ENCODE measurements around the gene PARP11.
"Not testable (repeated sequence)": the region's sequence is repeated elsewhere in the genome, so short reads cannot be mapped to it uniquely, and the experiment has no call there.

PARP11 gene

DNA sequence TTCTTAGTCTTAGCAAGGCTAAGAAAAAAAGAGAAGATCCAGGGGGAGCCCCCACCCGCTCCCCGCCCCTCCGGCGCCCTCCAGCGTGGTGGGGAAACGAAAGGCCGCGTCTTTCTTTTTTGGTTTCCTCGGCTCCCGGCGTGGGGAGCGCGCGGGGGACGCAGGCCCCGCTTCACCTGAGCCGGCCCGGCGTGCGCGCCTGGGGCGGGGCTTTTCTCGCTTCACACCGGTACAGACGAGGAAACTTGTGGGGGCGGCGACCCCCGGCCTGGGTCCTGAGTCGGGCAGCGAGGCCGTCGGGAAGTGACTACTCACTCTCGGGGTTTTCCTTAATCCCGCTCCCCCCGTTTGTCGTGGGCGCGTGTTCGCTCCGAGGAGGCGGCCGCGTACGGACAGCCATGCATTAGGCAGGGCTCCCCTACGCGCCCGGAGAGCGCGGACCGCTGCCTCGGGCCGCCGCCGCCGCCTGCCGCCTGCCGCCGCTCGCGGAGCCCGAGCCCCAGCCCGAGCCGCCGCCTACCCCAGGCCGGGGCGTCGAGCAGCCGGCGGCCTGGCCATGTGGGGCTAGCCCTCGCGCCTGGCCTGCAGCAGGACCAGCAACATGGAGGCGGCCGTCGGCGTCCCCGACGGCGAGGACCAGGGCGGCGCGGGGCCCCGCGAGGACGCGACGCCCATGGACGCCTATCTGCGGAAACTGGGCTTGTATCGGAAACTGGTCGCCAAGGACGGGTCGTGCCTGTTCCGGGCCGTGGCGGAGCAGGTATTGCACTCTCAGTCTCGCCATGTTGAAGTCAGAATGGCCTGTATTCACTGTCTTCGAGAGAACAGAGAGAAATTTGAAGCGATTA lies 34.3 kb downstream of the PARP11 start:
- H3K27ac ChIP-seq; POLR2A ChIA-PET (ENCODE audit: low non-redundant PET); CTCF ChIA-PET; DNase-seq (ENCODE audit: low spot score): not testable (repeated sequence)

DNA sequence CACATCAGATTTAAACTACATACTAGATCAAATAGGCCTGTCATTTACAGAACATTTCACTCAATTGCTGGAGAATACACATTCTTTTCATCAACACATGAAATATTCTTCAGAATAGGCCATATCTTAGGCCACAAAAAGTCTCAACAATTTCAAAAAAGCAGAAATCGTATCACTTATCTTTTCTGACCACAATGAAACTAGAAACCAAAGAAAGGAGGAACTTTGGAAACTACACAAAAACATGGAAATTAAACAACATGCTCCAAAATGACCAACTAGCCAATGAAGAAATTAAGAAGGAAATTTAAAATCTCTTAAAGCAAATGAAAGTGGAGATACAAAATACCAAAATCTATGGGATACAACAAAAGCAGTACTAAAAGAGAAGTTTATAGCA lies 35.1 kb downstream of the PARP11 start:
- no peak for TF ChIP-seq CTCF (conservative IDR thresholded peaks at IDR 0.05; ENCODE audit: low read depth)
- CTCF ChIA-PET, result interaction anchor here (0.7 kb wide), 1 partner anchor 9 kb away, joined by 7 read pairs; no protein-coding TSS in a partner anchor
- no peak for DNase-seq (ENCODE audit: low spot score)
- POLR2A ChIA-PET (ENCODE audit: low non-redundant PET), result no interaction called here
- no peak overlapping the region for H3K27ac ChIP-seq

DNA sequence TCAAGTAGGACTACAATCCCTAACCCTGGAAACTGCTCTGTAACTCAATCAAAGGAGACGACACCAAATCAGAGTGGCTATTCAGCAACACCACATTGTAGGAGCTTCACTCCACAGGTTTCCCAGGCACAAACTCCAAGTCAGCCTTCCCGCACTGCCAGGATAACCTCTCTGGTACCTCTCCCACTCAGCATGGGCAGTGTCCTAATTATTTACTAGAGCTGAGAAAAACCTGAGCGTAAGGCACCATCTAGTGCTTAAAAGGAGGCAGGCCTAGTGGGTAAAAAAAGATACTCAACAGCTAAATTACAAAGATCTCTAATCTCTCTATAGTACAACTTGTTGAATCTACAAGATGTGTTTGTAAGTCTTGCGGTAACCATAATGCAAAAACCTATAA lies 36.1 kb downstream of the PARP11 start:
- no peak for TF ChIP-seq CTCF (conservative IDR thresholded peaks at IDR 0.05; ENCODE audit: low read depth)
- ChIA-PET CTCF (interaction anchor here (0.7 kb wide), 1 partner anchor 12 kb away, joined by 3 read pairs; no protein-coding TSS in a partner anchor), POLR2A (ENCODE audit: low non-redundant PET) (no interaction called here)
- DNase-seq (ENCODE audit: low spot score), result no peak
- H3K27ac ChIP-seq, result no peak overlapping the region

DNA sequence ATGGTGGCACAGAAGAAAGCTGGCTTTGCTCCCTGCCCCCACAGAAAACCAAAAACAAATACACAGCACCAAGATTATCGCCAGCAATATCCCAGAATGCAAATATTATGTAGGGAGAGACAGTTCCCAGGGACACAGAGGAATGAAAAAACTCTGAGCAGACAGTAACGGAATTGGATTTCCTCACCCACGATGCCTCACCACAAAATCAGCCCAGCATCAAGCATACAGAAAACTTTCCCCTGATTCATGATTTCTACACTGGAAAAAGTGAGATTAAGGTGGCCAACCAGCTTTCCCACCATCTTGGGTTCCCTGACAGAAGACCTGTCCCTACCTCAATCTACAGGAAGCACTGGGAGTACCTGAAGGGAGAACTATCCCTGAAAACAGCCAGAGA lies 36.6 kb downstream of the PARP11 start:
- CTCF ChIA-PET, result interaction anchor here (0.7 kb wide), 1 partner anchor 12 kb away, joined by 3 read pairs; no protein-coding TSS in a partner anchor
- POLR2A ChIA-PET (ENCODE audit: low non-redundant PET), result no interaction called here
- TF ChIP-seq CTCF (conservative IDR thresholded peaks at IDR 0.05; ENCODE audit: low read depth), result no peak

DNA sequence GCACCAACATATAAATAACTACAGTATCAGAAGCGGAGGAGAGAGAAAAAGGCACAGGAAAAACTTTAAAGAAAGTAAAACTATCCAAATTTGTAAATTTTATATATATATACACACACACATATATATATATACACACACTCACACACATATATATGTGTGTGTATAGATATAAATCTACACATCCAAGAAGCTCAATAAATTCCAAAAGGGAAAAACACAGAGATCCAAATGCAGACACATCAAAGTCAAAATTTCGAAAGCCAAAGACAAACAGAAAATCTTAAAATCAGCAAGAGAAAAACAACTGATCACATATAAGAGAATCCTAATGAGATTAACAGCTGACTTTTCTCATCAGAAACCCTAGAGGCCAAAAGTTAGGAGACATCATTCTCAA lies 37.3 kb downstream of the PARP11 start:
- no peak overlapping the region for H3K27ac ChIP-seq
- no peak for DNase-seq (ENCODE audit: low spot score)
- TF ChIP-seq CTCF (conservative IDR thresholded peaks at IDR 0.05; ENCODE audit: low read depth), result no peak
- CTCF ChIA-PET, result interaction anchor here (0.6 to 1.0 kb wide), 2 partner anchors 19 to 32 kb away, joined by 3 read pairs; no protein-coding TSS in a partner anchor
- POLR2A ChIA-PET (ENCODE audit: low non-redundant PET), result no interaction called here

More for the DNA sequence above, 36.6 kb downstream of the PARP11 start:
- no peak for DNase-seq (ENCODE audit: low spot score)
- H3K27ac ChIP-seq, result no peak overlapping the region

DNA sequence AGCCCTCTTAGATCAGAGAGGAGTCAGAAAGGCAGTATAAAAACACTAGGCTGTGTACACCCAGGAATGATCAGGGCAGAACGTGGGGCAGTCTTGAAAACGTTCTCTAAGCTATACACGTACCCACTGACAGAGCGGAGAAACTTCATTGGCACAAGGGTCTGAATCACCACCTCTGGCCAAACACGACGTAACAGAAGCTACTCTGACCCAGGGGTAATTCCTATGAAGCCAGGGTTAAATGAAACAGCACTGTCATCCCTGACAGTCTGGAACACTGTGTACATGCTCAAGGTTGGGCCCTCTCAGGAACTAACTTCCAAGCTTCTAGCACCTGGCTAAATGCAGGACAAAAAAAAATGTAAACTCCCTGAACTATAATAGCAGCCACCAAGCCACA lies 38.4 kb downstream of the PARP11 start:
- no peak overlapping the region for H3K27ac ChIP-seq
- TF ChIP-seq CTCF (conservative IDR thresholded peaks at IDR 0.05; ENCODE audit: low read depth), result no peak
- ChIA-PET POLR2A (ENCODE audit: low non-redundant PET) (no interaction called here), CTCF (interaction anchor here (0.6 to 1.0 kb wide), 2 partner anchors 31 to 1390 kb away, joined by 3 read pairs; no protein-coding TSS in a partner anchor)
- DNase-seq (ENCODE audit: low spot score), result no peak

- no peak for DNase-seq (ENCODE audit: low spot score)
- CTCF ChIA-PET, result interaction anchor here (0.6 kb wide), 1 partner anchor 1391 kb away, joined by 3 read pairs; no protein-coding TSS in a partner anchor
- TF ChIP-seq CTCF (conservative IDR thresholded peaks at IDR 0.05; ENCODE audit: low read depth), result no peak
- POLR2A ChIA-PET (ENCODE audit: low non-redundant PET), result no interaction called here
- no peak overlapping the region for H3K27ac ChIP-seq
These were observed 39.4 kb downstream of the PARP11 start for GRCh38 chr12:3833670-3834310.
